A673 (cell line): ENCODE measurements around the gene MAP3K19.

ENCODE experiments used
- EZH2 ChIP-seq: fragments of 200-600 bp; sonication (generic); IDR thresholded peaks from 2 replicates; pipeline ENCODE4 v1.6.1; 2017; ENCODE audit warnings: borderline replicate concordance, low read depth, mild to moderate bottlenecking, mixed read lengths, antibody characterized with exemption, low read length; ENCODE audit not compliant: poor library complexity, severe bottlenecking
- TF ChIP-seq, protein P1 (sequence below): fragments of 300-800, 200-600 bp; sonication (generic); conservative IDR thresholded peaks from 2 replicates; pipeline ENCODE4 v1.5.1; 2017; ENCODE audit warnings: low read depth, mild to moderate bottlenecking, antibody characterized with exemption, low read length, moderate library complexity, mixed read lengths

DNA sequence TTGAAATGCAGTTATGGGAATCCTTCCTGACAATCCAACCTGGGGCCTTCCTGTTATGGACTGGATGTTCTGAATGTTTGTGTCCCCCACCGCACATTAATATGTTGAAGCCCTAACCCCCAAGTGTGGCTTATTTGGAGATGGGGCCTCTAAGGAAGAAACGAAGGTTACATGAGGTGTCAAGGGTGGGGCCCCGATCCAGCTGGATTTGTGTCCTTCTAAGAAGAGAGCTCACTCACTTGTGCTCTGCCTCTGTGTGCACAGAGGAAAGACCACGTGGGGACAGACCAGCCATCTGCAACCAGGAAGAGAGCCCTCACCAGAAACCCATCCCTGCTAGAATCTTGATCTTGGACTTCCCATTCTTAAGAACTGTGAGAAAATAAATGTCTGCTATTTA, 44.4 kb downstream of the MAP3K19 start:
- TF ChIP-seq, protein P1, sequence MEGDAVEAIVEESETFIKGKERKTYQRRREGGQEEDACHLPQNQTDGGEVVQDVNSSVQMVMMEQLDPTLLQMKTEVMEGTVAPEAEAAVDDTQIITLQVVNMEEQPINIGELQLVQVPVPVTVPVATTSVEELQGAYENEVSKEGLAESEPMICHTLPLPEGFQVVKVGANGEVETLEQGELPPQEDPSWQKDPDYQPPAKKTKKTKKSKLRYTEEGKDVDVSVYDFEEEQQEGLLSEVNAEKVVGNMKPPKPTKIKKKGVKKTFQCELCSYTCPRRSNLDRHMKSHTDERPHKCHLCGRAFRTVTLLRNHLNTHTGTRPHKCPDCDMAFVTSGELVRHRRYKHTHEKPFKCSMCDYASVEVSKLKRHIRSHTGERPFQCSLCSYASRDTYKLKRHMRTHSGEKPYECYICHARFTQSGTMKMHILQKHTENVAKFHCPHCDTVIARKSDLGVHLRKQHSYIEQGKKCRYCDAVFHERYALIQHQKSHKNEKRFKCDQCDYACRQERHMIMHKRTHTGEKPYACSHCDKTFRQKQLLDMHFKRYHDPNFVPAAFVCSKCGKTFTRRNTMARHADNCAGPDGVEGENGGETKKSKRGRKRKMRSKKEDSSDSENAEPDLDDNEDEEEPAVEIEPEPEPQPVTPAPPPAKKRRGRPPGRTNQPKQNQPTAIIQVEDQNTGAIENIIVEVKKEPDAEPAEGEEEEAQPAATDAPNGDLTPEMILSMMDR: no peak
- TF ChIP-seq EZH2: no peak
